Stimulated activated naive CD8-positive, alpha-beta T cell treated with anti-CD3 and anti-CD28 coated beads, Interleukin-15, amount 100 ng/mL, for 72 hours (primary cell): ENCODE data around the gene MBL2.

Experiments
- ATAC-seq: fragments of 150-1000 bp; cut with Tn5 transposase; 2 replicates; pipeline ENCODE4 v1.10.0; 2021; ENCODE audit warnings: mild to moderate bottlenecking, moderate library complexity
- DNase-seq, 2 donors: peaks; one replicate each; pipeline ENCODE4 v3.0.0; 2021 to 2022
- H3K27ac Mint-ChIP-seq, 2 donors: one replicate each; pipeline ENCODE4 v1.8.0; 2022; ENCODE audit warnings: mild to moderate bottlenecking in 2 of 2, mixed read lengths in 2 of 2, moderate library complexity in 2 of 2
- H3K27me3 Mint-ChIP-seq: one replicate; pipeline ENCODE4 v1.8.0; 2022; ENCODE audit warnings: mixed read lengths
- H3K4me1 Mint-ChIP-seq: one replicate; pipeline ENCODE4 v1.8.0; 2022; ENCODE audit warnings: mild to moderate bottlenecking, mixed read lengths
- H3K4me3 Mint-ChIP-seq, 2 donors: one replicate each; pipeline ENCODE4 v1.8.0; 2022; ENCODE audit warnings: mild to moderate bottlenecking in 2 of 2, mixed read lengths in 2 of 2, moderate library complexity in 1 of 2
- H3K9me3 Mint-ChIP-seq, 2 donors: one replicate each; pipeline ENCODE4 v1.8.0; 2022; ENCODE audit warnings: mixed read lengths in 2 of 2

The MBL2 gene

GRCh38 chr10:52778511-52779392 lies 6.2 kb upstream of the MBL2 start:
- Mint-ChIP-seq H3K4me3 (no peak overlapping the region), H3K27ac (no peak overlapping the region), H3K27me3 (peaks cover 15% of the 10 kb centered on the region), H3K4me1 (no peaks in the 10 kb centered on the region), H3K9me3 (no peaks in the 10 kb centered on the region)
- ATAC-seq (no peak), DNase-seq (no peak)

GRCh38 chr10:52777414-52777813 lies 4.8 kb upstream of the MBL2 start:
- Mint-ChIP-seq H3K4me1 (no peaks in the 10 kb centered on the region), H3K27me3 (peaks cover 15% of the 10 kb centered on the region), H3K9me3 (no peaks in the 10 kb centered on the region), H3K27ac (no peak overlapping the region), H3K4me3 (no peak overlapping the region)
- DNase-seq (no peak), ATAC-seq (no peak)

- no peak for ATAC-seq
- Mint-ChIP-seq H3K27me3 (peaks cover 15% of the 10 kb centered on the region), H3K9me3 (no peaks in the 10 kb centered on the region), H3K4me1 (no peaks in the 10 kb centered on the region), H3K4me3 (no peak overlapping the region), H3K27ac (no peak overlapping the region)
- DNase-seq, result no peak
Measured at GRCh38 chr10:52776471-52776903, 3.9 kb upstream of the MBL2 start.

- Mint-ChIP-seq H3K9me3 (no peaks in the 10 kb centered on the region), H3K27me3 (peaks cover 12% of the 10 kb centered on the region), H3K27ac (no peak overlapping the region), H3K4me3 (no peak overlapping the region), H3K4me1 (no peaks in the 10 kb centered on the region)
- no peak for DNase-seq
- no peak for ATAC-seq
Measured at GRCh38 chr10:52775132-52775647, 2.6 kb upstream of the MBL2 start.

GRCh38 chr10:52774600-52775106 lies 2.1 kb upstream of the MBL2 start:
- no peak for DNase-seq
- Mint-ChIP-seq H3K4me1 (no peaks in the 10 kb centered on the region), H3K27ac (no peak overlapping the region), H3K27me3 (peaks cover 7% of the 10 kb centered on the region), H3K4me3 (no peak overlapping the region), H3K9me3 (no peaks in the 10 kb centered on the region)
- ATAC-seq, result no peak

- Mint-ChIP-seq H3K4me1 (no peaks in the 10 kb centered on the region), H3K4me3 (no peak overlapping the region), H3K27ac (no peak overlapping the region), H3K27me3 (peaks cover 2% of the 10 kb centered on the region), H3K9me3 (no peaks in the 10 kb centered on the region)
- DNase-seq (no peak), ATAC-seq (no peak)
Measured at GRCh38 chr10:52774182-52774581, 1.6 kb upstream of the MBL2 start.

- Mint-ChIP-seq H3K4me1 (no peaks in the 10 kb centered on the region), H3K4me3 (no peak overlapping the region), H3K27ac (no peak overlapping the region), H3K9me3 (no peaks in the 10 kb centered on the region), H3K27me3 (no peaks in the 10 kb centered on the region)
- no peak for DNase-seq
- ATAC-seq, result no peak
Measured at GRCh38 chr10:52771534-52772445, 794 bp downstream of the MBL2 start.

- no peaks in the 10 kb centered on the region for H3K4me1 Mint-ChIP-seq
- no peaks in the 10 kb centered on the region for H3K27me3 Mint-ChIP-seq
- ATAC-seq (no peak), DNase-seq (no peak)
- no peak overlapping the region for H3K4me3 Mint-ChIP-seq
- peak overlapping the region in 1 of 2 donors; percentile 9 for H3K27ac Mint-ChIP-seq
- H3K9me3 Mint-ChIP-seq, result no peaks in the 10 kb centered on the region
Measured at GRCh38 chr10:52770904-52771303, 1.7 kb downstream of the MBL2 start.

GRCh38 chr10:52769966-52770365 lies 2.6 kb downstream of the MBL2 start:
- Mint-ChIP-seq H3K27me3 (no peaks in the 10 kb centered on the region), H3K4me1 (no peaks in the 10 kb centered on the region), H3K4me3 (no peak overlapping the region)

GRCh38 chr10:52768001-52768532 lies 4.5 kb downstream of the MBL2 start:
- no peak for ATAC-seq
- H3K4me1 Mint-ChIP-seq, result no peaks in the 10 kb centered on the region
- no peak overlapping the region for H3K4me3 Mint-ChIP-seq
- H3K9me3 Mint-ChIP-seq, result no peaks in the 10 kb centered on the region
- no peak for DNase-seq
- H3K27me3 Mint-ChIP-seq, result no peaks in the 10 kb centered on the region
- no peak overlapping the region for H3K27ac Mint-ChIP-seq

More at GRCh38 chr10:52769966-52770365, 2.6 kb downstream of the MBL2 start:
- DNase-seq, result no peak
- H3K27ac Mint-ChIP-seq, result no peak overlapping the region
- no peaks in the 10 kb centered on the region for H3K9me3 Mint-ChIP-seq
- no peak for ATAC-seq

GRCh38 chr10:52762088-52762487 lies 10.5 kb downstream of the MBL2 start:
- DNase-seq (no peak), ATAC-seq (no peak)
- Mint-ChIP-seq H3K9me3 (peaks cover 0 to 8% of the 10 kb centered on the region in 2 donors), H3K27ac (no peak overlapping the region), H3K4me3 (no peak overlapping the region), H3K4me1 (no peaks in the 10 kb centered on the region), H3K27me3 (no peaks in the 10 kb centered on the region)

- H3K4me3 Mint-ChIP-seq, result no peak overlapping the region
- no peaks in the 10 kb centered on the region for H3K4me1 Mint-ChIP-seq
- H3K9me3 Mint-ChIP-seq, result peaks cover 0 to 8% of the 10 kb centered on the region in 2 donors
- no peaks in the 10 kb centered on the region for H3K27me3 Mint-ChIP-seq
- no peak overlapping the region for H3K27ac Mint-ChIP-seq
- DNase-seq (no peak), ATAC-seq (no peak)
Measured at GRCh38 chr10:52759154-52759553, 13.4 kb downstream of the MBL2 start.

GRCh38 chr10:52758406-52758805 lies 14.2 kb downstream of the MBL2 start:
- Mint-ChIP-seq H3K27me3 (no peaks in the 10 kb centered on the region), H3K9me3 (peaks cover 0 to 8% of the 10 kb centered on the region in 2 donors), H3K4me3 (no peak overlapping the region), H3K4me1 (no peaks in the 10 kb centered on the region), H3K27ac (no peak overlapping the region)
- ATAC-seq (no peak), DNase-seq (no peak)

GRCh38 chr10:52757773-52758172 lies 14.8 kb downstream of the MBL2 start:
- Mint-ChIP-seq H3K9me3 (peaks cover 0 to 8% of the 10 kb centered on the region in 2 donors), H3K4me3 (no peak overlapping the region), H3K4me1 (no peaks in the 10 kb centered on the region), H3K27ac (no peak overlapping the region), H3K27me3 (no peaks in the 10 kb centered on the region)
- DNase-seq (no peak), ATAC-seq (no peak)

- DNase-seq, result no peak
- no peak overlapping the region for H3K4me3 Mint-ChIP-seq
- ATAC-seq, result no peak
- H3K9me3 Mint-ChIP-seq, result peaks cover 0 to 12% of the 10 kb centered on the region in 2 donors
- H3K27ac Mint-ChIP-seq, result no peak overlapping the region
- H3K27me3 Mint-ChIP-seq, result no peaks in the 10 kb centered on the region
- H3K4me1 Mint-ChIP-seq, result no peaks in the 10 kb centered on the region
Measured at GRCh38 chr10:52756966-52757365, 15.6 kb downstream of the MBL2 start.
